ENCODE data around the gene GADD45A. TPM values are rescaled to one million over a fixed set of nuclear protein-coding genes. Genes with fewer than 3 reads are reported as not detected.

The GADD45A gene
- polyA plus RNA-seq, 3 donors = 7.5 to 14.3 (median 9.6) TPM

GRCh38 chr1:67677408-67677807 lies 7.6 kb upstream of the GADD45A start:
- H4K20me1 ChIP-seq (ENCODE audit: insufficient read depth, low read length) = no peaks in the 10 kb centered on the region
- H3K4me3 ChIP-seq (replicated peaks in 1 of 3; ENCODE audit: low read depth in 2 of 3, low read length in 3 of 3) = no peak overlapping the region
- no peak overlapping the region for H3K4me3 Mint-ChIP-seq
- no peak overlapping the region for H3K27ac ChIP-seq (ENCODE audit: low read depth in 1 of 2, low read length in 2 of 2)
- no peaks in the 10 kb centered on the region for H3K36me3 Mint-ChIP-seq
- no peaks in the 10 kb centered on the region for H3K27me3 ChIP-seq (ENCODE audit: control insufficient read depth in 2 of 2, insufficient read depth in 2 of 2, low read length in 2 of 2)
- DNase-seq = no peak
- no peak overlapping the region for H3K4me2 ChIP-seq (replicated peaks; ENCODE audit: extremely low read depth, low read length, poor library complexity, severe bottlenecking)
- H3K4me1 Mint-ChIP-seq = peaks cover 8% of the 10 kb centered on the region
- no peak overlapping the region for H3K9ac ChIP-seq (ENCODE audit: insufficient read depth, low read length, poor library complexity, severe bottlenecking)
- no peak overlapping the region for H3K27ac Mint-ChIP-seq
- H2AFZ ChIP-seq (ENCODE audit: insufficient read depth, low read depth, low read length, poor library complexity, severe bottlenecking) = no peak overlapping the region
- peaks cover 4 to 5% of the 10 kb centered on the region in 2 donors for H3K4me1 ChIP-seq (ENCODE audit: control insufficient read depth in 1 of 2, insufficient read depth in 2 of 2, low read length in 2 of 2)
- no peaks in the 10 kb centered on the region for H3K9me3 Mint-ChIP-seq
- peaks cover 1 to 3% (median 2%) of the 10 kb centered on the region in 3 donors for H3K27me3 Mint-ChIP-seq (ENCODE audit: low read depth in 3 of 3)
- WGBS (ENCODE audit: insufficient coverage) = no CpG with 5 or more reads among the region's 2 CpGs
- no peaks in the 10 kb centered on the region for H3K79me2 ChIP-seq (ENCODE audit: insufficient read depth, low read length)
- TF ChIP-seq CTCF (IDR thresholded peaks at IDR 0.05) = no peak
- intact Hi-C loops (cut with micrococcal nuclease) = no loop called here
- H3K36me3 ChIP-seq (replicated peaks in 1 of 2; ENCODE audit: control insufficient read depth in 1 of 2, insufficient read depth in 2 of 2, low read length in 2 of 2) = no peaks in the 10 kb centered on the region
- H3K9me3 ChIP-seq (replicated peaks in 1 of 2; ENCODE audit: control insufficient read depth in 1 of 2, insufficient read depth in 1 of 2, low read length in 2 of 2) = no peaks in the 10 kb centered on the region

- H3K36me3 ChIP-seq (replicated peaks in 1 of 2; ENCODE audit: control insufficient read depth in 1 of 2, insufficient read depth in 2 of 2, low read length in 2 of 2) = no peaks in the 10 kb centered on the region
- no peak overlapping the region for H3K27ac ChIP-seq (ENCODE audit: low read depth in 1 of 2, low read length in 2 of 2)
- no peak overlapping the region for H3K4me2 ChIP-seq (replicated peaks; ENCODE audit: extremely low read depth, low read length, poor library complexity, severe bottlenecking)
- H3K9ac ChIP-seq (ENCODE audit: insufficient read depth, low read length, poor library complexity, severe bottlenecking) = no peak overlapping the region
- H4K20me1 ChIP-seq (ENCODE audit: insufficient read depth, low read length) = no peaks in the 10 kb centered on the region
- Mint-ChIP-seq H3K4me3 (no peak overlapping the region), H3K9me3 (no peaks in the 10 kb centered on the region), H3K27me3 (ENCODE audit: low read depth in 3 of 3) (peaks cover 1 to 3% (median 2%) of the 10 kb centered on the region in 3 donors), H3K27ac (no peak overlapping the region), H3K4me1 (peaks cover 11% of the 10 kb centered on the region), H3K36me3 (no peaks in the 10 kb centered on the region)
- no peak for TF ChIP-seq CTCF (IDR thresholded peaks at IDR 0.05)
- no peak overlapping the region for H3K4me3 ChIP-seq (replicated peaks in 1 of 3; ENCODE audit: low read depth in 2 of 3, low read length in 3 of 3)
- H3K9me3 ChIP-seq (replicated peaks in 1 of 2; ENCODE audit: control insufficient read depth in 1 of 2, insufficient read depth in 1 of 2, low read length in 2 of 2) = no peaks in the 10 kb centered on the region
- no peaks in the 10 kb centered on the region for H3K79me2 ChIP-seq (ENCODE audit: insufficient read depth, low read length)
- DNase-seq = no peak
- no CpG with 5 or more reads among the region's 2 CpGs for WGBS (ENCODE audit: insufficient coverage)
- no peak overlapping the region for H2AFZ ChIP-seq (ENCODE audit: insufficient read depth, low read depth, low read length, poor library complexity, severe bottlenecking)
- intact Hi-C loops (cut with micrococcal nuclease) = no loop called here
- peaks cover 6 to 9% of the 10 kb centered on the region in 2 donors for H3K4me1 ChIP-seq (ENCODE audit: control insufficient read depth in 1 of 2, insufficient read depth in 2 of 2, low read length in 2 of 2)
- H3K27me3 ChIP-seq (ENCODE audit: control insufficient read depth in 2 of 2, insufficient read depth in 2 of 2, low read length in 2 of 2) = no peaks in the 10 kb centered on the region
These were observed 7.1 kb upstream of the GADD45A start for GRCh38 chr1:67677930-67678329.
